HG02642 (cell line): ENCODE data around the gene TESK1.
"Not testable (repeated sequence)": the region's sequence is repeated elsewhere in the genome, so short reads cannot be mapped to it uniquely, and the experiment has no call there.

Experiments used
- ATAC-seq: cut with Tn5 transposase; IDR thresholded peaks from one replicate; pipeline ENCODE4 v1.9.1; 2021; ENCODE audit warnings: mild to moderate bottlenecking; ENCODE audit not compliant: unreplicated experiment, poor library complexity

Gene TESK1

GRCh38 chr9:35611230-35611797 lies 6.3 kb downstream of the TESK1 start:
- ATAC-seq: peak; percentile 52

- ATAC-seq: not testable (repeated sequence)
Observed at GRCh38 chr9:35612066-35612465, 7.0 kb downstream of the TESK1 start.

GRCh38 chr9:35612843-35613242 lies 7.8 kb downstream of the TESK1 start:
- no peak for ATAC-seq

GRCh38 chr9:35615981-35616680 lies 11.1 kb downstream of the TESK1 start:
- ATAC-seq: no peak

- peak; percentile 37 for ATAC-seq
Observed at GRCh38 chr9:35616681-35617459, 11.8 kb downstream of the TESK1 start.

GRCh38 chr9:35617548-35617947 lies 12.5 kb downstream of the TESK1 start:
- no peak for ATAC-seq

- no peak for ATAC-seq
Observed at GRCh38 chr9:35618325-35618727, 13.3 kb downstream of the TESK1 start, which contains the start of gene CD72. Gene CD72 (minus strand): TSS chr9:35618413. CDS start chr9:35618303, 110 bp downstream.

- ATAC-seq: peak; percentile 44
Observed at GRCh38 chr9:35618854-35619799, 14.1 kb downstream of the TESK1 start.

- ATAC-seq: peak; percentile 61
Observed at GRCh38 chr9:35619800-35620158, 14.7 kb downstream of the TESK1 start.

GRCh38 chr9:35627575-35627974 lies 22.5 kb downstream of the TESK1 start:
- no peak for ATAC-seq

GRCh38 chr9:35628389-35628991 lies 23.4 kb downstream of the TESK1 start:
- no peak for ATAC-seq

GRCh38 chr9:35629597-35629996 lies 24.5 kb downstream of the TESK1 start:
- no peak for ATAC-seq

- no peak for ATAC-seq
Observed at GRCh38 chr9:35635730-35636129, 30.7 kb downstream of the TESK1 start.

- ATAC-seq: no peak
Observed at GRCh38 chr9:35636135-35636876, 31.2 kb downstream of the TESK1 start.

GRCh38 chr9:35636877-35637246 lies 31.8 kb downstream of the TESK1 start:
- ATAC-seq: not testable (repeated sequence)

- ATAC-seq: not testable (repeated sequence)
Observed at GRCh38 chr9:35637427-35637955, 32.4 kb downstream of the TESK1 start.

- not testable (repeated sequence) for ATAC-seq
Observed at GRCh38 chr9:35638751-35639150, 33.7 kb downstream of the TESK1 start.

GRCh38 chr9:35639225-35639624 lies 34.2 kb downstream of the TESK1 start:
- ATAC-seq: not testable (repeated sequence)

GRCh38 chr9:35639631-35640030 lies 34.6 kb downstream of the TESK1 start:
- ATAC-seq: no peak
